Cardiac muscle cell (in vitro differentiated cells and primary cell): Measurements from ENCODE around the gene TMEM245. TPM values are rescaled to one million over a fixed set of nuclear protein-coding genes. Genes with fewer than 3 reads are reported as not detected.

ENCODE experiments used
- DNase-seq, 2 donors: peaks; one replicate each; pipeline versions ENCODE4 v3.0.0 to v3.0.0-alpha.2; 2010 to 2017; ENCODE audit warnings: low read depth in 1 of 2, low spot score in 1 of 2
- H3K27ac ChIP-seq: fragments of 200-600 bp; sonication (generic); 2 replicates; pipeline ENCODE4 v1.5.1; 2016
- H3K27me3 ChIP-seq: fragments of 200-600 bp; sonication (generic); 2 replicates; pipeline ENCODE4 v1.6.0; 2016; ENCODE audit warnings: control low read depth
- H3K36me3 ChIP-seq: fragments of 200-600 bp; sonication (generic); 2 replicates; pipeline ENCODE4 v1.5.1; 2016; ENCODE audit warnings: control low read depth
- H3K4me1 ChIP-seq: fragments of 200-600 bp; sonication (generic); 2 replicates; pipeline ENCODE4 v1.8.1; 2017; ENCODE audit warnings: low read depth, mild to moderate bottlenecking, mixed run types
- H3K4me3 ChIP-seq: fragments of 200-600 bp; sonication (generic); 2 replicates; pipeline ENCODE4 v1.5.1; 2016; ENCODE audit warnings: mild to moderate bottlenecking
- H3K9me3 ChIP-seq: fragments of 200-600 bp; sonication (generic); 2 replicates; pipeline ENCODE4 v1.5.1; 2017; ENCODE audit warnings: low read depth, mild to moderate bottlenecking, control low read depth
- polyA plus RNA-seq: library from polyadenylated mRNA; unstranded; fragments of >200 nt; fragmentation: Nextera tagmentation; extraction: Ambion mirVana; gene quantifications from 2 replicates; pipeline ENCODE4 v1.2.1, GENCODE V29; 2016
- total RNA-seq: library from RNA; depleted of rRNA; stranded (reverse); fragments of >200 nt; gene quantifications from 2 replicates; pipeline ENCODE4 v1.2.3, GENCODE V29; 2016
- TF ChIP-seq, protein P1 (sequence below): IDR thresholded peaks from 2 replicates; pipeline ENCODE4 v1.5.1; 2012; ENCODE audit warnings: low read depth, mild to moderate bottlenecking, low read length

TMEM245 gene
- total and polyA plus RNA-seq, 2 experiments from 2014 or later: 75.6 to 88.1 TPM

GRCh38 chr9:109002141-109002540, 117.6 kb downstream of the TMEM245 start:
- Histone ChIP-seq H3K9me3 (no peaks in the 10 kb centered on the region), H3K4me1 (peaks cover 13% of the 10 kb centered on the region), H3K36me3 (no peaks in the 10 kb centered on the region), H3K27ac (no peak overlapping the region), H3K4me3 (no peak overlapping the region), H3K27me3 (no peaks in the 10 kb centered on the region)
- TF ChIP-seq, protein P1, sequence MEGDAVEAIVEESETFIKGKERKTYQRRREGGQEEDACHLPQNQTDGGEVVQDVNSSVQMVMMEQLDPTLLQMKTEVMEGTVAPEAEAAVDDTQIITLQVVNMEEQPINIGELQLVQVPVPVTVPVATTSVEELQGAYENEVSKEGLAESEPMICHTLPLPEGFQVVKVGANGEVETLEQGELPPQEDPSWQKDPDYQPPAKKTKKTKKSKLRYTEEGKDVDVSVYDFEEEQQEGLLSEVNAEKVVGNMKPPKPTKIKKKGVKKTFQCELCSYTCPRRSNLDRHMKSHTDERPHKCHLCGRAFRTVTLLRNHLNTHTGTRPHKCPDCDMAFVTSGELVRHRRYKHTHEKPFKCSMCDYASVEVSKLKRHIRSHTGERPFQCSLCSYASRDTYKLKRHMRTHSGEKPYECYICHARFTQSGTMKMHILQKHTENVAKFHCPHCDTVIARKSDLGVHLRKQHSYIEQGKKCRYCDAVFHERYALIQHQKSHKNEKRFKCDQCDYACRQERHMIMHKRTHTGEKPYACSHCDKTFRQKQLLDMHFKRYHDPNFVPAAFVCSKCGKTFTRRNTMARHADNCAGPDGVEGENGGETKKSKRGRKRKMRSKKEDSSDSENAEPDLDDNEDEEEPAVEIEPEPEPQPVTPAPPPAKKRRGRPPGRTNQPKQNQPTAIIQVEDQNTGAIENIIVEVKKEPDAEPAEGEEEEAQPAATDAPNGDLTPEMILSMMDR: no peak
- no peak for DNase-seq

GRCh38 chr9:109001275-109001676, 118.5 kb downstream of the TMEM245 start:
- Histone ChIP-seq H3K9me3 (no peaks in the 10 kb centered on the region), H3K4me3 (no peak overlapping the region), H3K27ac (no peak overlapping the region), H3K36me3 (no peaks in the 10 kb centered on the region), H3K27me3 (no peaks in the 10 kb centered on the region), H3K4me1 (peaks cover 13% of the 10 kb centered on the region)
- TF ChIP-seq, protein P1: no peak
- DNase-seq: peak in 1 of 2 donors; percentile 66

DNA sequence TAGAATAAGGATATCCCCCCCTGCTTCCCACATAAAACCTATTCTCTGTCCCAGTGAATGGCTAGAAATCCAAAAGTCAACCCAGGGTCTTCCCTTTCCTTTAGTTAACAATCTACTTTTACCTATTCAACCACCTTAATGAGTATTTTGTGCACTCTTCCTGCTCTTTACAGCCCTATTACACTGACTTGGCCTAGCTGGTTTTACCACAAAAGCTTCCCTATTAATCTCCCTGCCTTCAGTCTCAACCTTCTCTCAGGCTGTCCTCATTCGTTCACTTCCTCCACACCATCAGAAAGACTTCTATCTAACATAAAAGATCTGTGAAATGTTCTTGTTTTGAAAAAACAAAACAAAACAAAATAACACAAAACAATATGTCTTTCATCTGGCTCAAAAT, 122.6 kb downstream of the TMEM245 start:
- DNase-seq: no peak
- TF ChIP-seq, protein P1: no peak
- Histone ChIP-seq H3K4me3 (no peak overlapping the region), H3K36me3 (peaks cover under 1% of the 10 kb centered on the region), H3K27me3 (no peaks in the 10 kb centered on the region), H3K4me1 (peaks cover 13% of the 10 kb centered on the region), H3K27ac (no peak overlapping the region), H3K9me3 (no peaks in the 10 kb centered on the region)

- TF ChIP-seq, protein P1: no peak
- peaks cover 5% of the 10 kb centered on the region for H3K36me3 ChIP-seq
- peak in 1 of 2 donors; percentile 25 for DNase-seq
- no peaks in the 10 kb centered on the region for H3K9me3 ChIP-seq
- no peaks in the 10 kb centered on the region for H3K27me3 ChIP-seq
- peaks cover 13% of the 10 kb centered on the region for H3K4me1 ChIP-seq
- no peak overlapping the region for H3K4me3 ChIP-seq
- no peak overlapping the region for H3K27ac ChIP-seq
Observed at GRCh38 chr9:108996643-108997042, 123.1 kb downstream of the TMEM245 start.

DNA sequence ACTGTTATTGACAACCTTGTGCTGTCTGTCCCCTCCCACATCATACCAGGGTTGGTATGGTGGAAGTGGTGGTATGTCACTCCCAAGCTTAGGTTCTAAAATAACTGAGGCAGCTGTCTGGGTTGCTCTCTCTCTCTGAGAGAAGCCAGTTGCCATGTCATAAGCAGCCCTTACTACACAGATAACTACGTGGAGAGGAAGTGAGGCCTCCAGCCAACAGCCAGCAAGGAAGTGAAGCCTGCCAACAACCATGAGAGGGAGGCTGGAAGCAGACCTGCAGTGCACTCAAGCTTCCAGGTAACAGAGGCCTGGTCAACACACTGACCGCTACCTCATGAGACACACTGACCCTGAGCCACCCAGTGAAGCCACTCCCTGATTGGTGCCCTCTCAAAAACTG, 125.1 kb downstream of the TMEM245 start:
- no peaks in the 10 kb centered on the region for H3K9me3 ChIP-seq
- peak; percentile 14 to 83 for DNase-seq
- peak overlapping the region; percentile 36 for H3K27ac ChIP-seq
- no peaks in the 10 kb centered on the region for H3K27me3 ChIP-seq
- H3K4me3 ChIP-seq: no peak overlapping the region
- peaks cover 19% of the 10 kb centered on the region for H3K36me3 ChIP-seq
- H3K4me1 ChIP-seq: peaks cover 11% of the 10 kb centered on the region
- TF ChIP-seq, protein P1: no peak

- no peaks in the 10 kb centered on the region for H3K9me3 ChIP-seq
- TF ChIP-seq, protein P1: no peak
- peak in 1 of 2 donors; percentile 35 for DNase-seq
- no peaks in the 10 kb centered on the region for H3K4me1 ChIP-seq
- H3K27me3 ChIP-seq: no peaks in the 10 kb centered on the region
- no peak overlapping the region for H3K4me3 ChIP-seq
- peak overlapping the region; percentile 27 for H3K27ac ChIP-seq
- H3K36me3 ChIP-seq: peaks cover 23% of the 10 kb centered on the region
Observed at GRCh38 chr9:108991479-108991878, 128.3 kb downstream of the TMEM245 start.
